Renal pelvis (tissue), 4 donors: ENCODE results near the gene JPT2. TPM values are rescaled to one million over a fixed set of nuclear protein-coding genes. Genes with fewer than 3 reads are reported as not detected.
A peak's percentile ranks its signal among the peaks of the same experiment; 100 is the strongest.
"Not testable (repeated sequence)": the region's sequence is repeated elsewhere in the genome, so short reads cannot be mapped to it uniquely, and the experiment has no call there.

Experiments used
- DNase-seq: peaks from one replicate; pipeline ENCODE4 v3.0.0-alpha.2; 2013
- polyA plus RNA-seq, 3 donors: library from polyadenylated mRNA; unstranded; fragments of 120-200 nt; gene quantifications; one replicate each; pipeline ENCODE4 v1.2.1, GENCODE V29; 2013; ENCODE audit not compliant: insufficient read length in 3 of 3

Gene JPT2
- polyA plus RNA-seq, 3 donors = 75.4 to 83.3 (median 78.9) TPM

DNA sequence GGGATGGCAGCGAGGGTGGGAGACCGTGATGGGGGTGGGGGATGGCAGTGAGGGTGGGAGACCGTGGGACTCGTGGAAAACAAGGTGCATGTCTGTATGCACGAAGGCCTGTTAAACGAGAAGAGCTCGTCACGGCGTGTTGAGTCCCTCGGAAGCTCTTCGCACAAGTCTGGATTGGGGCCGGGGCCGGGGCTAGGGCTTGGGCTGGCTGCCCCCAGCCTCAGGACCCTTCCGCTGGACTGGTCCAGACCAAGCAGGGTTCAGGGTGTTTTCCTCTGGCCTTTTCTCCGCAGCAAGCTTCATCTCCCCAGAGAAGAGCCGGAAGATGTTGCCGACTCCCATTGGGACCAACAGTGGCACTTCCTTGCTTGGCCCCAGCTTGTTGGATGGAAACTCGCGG, 7.7 kb upstream of the JPT2 start:
- no peak for DNase-seq

DNA sequence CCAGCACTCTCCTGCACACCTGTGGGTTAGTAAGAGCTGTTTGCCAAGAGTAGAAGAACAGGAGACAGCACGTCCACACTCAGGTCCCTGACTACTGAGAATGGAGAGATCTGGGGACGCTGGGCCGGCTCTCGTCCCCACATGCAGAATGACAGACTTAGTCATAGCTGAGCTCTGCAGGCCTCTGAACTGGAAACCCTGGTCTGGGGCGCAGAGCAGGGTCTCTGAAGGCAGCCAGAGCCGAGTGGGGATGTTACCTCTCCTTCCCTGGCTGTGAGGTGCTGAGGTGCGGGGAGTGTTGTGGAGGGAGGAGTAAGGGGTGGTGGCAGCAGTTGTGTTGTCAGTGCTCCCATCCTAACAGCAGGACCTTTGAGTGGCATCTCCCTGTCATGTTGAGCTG, 7.2 kb upstream of the JPT2 start:
- no peak for DNase-seq

DNA sequence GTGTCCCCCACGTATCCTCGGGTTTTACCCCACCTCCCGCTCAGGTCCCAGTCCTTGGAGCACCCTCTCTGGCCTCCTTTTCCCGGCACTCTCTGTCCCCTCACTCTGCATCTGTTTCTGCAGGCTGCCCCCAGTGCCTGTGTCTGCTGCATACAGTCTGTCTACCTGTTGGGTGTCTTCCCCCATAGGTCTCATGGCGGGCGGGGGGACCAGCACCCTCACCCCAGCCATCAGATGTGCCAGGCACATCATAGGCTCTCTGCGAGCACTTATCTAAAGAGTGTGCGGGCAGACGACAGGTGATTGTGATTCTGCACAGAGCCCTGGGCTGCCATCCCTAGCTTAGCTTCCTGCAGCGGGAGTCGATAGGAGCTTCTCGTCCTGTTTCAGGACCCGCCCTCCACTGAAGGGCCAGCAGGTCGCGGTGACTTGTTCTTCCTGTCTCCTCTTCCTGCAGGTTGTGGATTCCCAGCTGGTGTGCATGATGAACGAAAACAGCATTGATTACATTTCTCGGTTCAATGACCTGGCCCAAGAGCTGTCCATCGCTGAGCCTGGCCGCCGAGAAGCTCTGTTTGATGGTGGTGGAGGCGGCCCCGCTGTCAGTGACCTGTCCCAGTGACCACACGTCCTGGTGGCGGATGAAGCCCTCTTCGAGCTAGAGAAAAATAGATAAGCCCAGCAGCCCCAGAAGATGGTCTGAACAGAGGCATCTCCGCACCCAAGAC, 4.5 kb upstream of the JPT2 start:
- DNase-seq = no peak

DNA sequence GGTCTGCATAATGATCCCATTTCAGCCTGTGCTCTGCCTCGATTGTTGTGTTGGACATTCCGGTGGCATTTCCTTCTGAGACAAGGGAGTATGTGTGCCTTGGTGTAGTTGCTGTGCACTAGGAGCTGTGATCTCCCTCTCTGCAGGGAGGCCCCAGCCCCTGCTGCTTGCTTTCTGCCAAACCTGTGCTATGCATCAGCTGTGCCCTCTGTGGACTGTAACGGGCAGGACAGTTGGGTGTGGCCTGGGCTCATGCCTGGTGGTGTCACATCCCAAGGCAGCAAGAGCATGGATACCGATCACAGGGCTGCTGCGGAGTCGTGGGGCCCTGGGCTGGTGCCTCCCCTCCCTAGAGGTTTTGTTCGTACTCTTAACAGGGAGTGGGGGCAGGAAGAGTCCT, 3.8 kb upstream of the JPT2 start:
- no peak for DNase-seq

DNA sequence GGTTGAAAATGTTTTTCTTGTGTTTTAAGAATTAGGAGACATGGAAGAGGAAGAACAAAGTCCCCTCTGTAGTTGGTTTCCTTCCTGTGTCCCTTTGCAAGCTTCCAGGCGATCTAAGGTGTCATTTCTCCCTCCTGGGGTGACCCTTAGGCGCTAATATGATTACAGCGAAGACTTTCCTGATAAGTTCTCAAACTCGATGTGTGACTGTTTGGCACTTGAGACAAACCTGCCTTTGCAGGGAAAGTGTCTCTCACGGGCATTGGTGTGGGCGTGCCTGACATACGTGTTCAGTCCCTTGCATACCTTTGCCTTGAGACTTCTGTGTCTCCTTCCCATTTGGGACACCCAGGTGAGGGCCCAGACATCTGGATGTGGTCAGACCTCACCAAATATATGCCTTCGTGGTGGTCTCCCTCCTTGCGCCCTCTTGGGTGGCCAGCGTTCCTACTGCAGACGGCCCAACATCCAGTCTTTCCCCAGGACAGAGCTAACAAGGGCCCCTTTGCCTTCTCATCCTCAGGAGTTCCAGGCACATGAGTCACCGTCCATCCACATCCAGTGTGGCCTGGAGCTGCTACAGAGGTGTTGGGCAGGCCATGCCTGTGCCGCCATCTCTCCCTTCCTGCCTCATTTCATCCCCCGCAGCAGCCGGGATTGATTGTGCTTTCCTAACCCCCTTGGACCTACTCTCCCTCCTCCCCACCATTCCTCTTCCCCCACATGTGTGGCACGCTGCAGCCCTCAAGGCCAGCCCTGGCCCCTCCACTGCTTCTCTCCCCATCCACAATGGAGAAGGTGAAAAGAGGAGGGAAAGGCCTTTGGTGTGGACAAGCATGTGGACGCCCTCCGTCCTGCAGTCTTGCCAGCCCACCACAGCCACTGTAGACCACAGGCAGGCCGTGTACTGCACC, 3.1 kb upstream of the JPT2 start:
- no peak for DNase-seq

DNA sequence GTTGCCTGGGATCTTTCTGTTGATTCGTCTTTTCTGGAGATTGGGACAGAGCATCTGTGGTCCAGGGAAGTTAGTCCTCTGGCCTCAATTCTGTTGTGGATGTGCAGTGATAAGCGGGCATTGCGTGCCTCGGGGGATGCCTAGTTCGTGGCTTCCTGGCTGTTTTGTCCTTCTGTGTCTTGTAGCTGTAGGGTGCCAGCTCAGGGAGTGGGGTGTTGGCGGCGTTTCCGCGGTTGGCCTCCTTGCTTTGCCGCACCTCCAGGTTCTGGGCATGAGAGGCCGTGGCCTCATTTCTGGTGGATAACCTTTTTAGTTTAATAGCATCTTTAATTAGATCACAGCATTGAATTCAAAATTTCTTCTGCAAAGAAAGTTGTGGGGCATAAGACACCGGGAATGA, 1.4 kb upstream of the JPT2 start:
- DNase-seq = no peak

DNA sequence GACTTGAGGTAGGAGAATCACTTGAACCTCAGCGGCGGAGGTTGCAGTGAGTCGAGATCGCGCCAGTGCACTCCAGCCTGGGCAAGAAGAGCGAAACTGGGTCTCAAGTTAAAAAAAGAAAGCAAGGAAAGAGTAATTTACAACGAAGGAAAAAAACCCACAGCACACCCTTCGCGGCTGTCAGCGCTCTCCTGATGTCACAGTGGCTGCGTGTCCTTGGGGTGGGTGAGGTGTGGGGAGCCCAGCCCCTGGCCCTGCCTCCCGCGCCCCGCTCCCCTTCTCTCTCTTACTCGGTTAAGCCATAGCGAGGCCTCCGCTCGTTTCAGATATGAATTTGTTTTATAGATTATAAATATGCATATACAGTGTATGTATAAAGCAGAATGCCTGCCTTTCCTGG, 740 bp upstream of the JPT2 start:
- no peak for DNase-seq

DNA sequence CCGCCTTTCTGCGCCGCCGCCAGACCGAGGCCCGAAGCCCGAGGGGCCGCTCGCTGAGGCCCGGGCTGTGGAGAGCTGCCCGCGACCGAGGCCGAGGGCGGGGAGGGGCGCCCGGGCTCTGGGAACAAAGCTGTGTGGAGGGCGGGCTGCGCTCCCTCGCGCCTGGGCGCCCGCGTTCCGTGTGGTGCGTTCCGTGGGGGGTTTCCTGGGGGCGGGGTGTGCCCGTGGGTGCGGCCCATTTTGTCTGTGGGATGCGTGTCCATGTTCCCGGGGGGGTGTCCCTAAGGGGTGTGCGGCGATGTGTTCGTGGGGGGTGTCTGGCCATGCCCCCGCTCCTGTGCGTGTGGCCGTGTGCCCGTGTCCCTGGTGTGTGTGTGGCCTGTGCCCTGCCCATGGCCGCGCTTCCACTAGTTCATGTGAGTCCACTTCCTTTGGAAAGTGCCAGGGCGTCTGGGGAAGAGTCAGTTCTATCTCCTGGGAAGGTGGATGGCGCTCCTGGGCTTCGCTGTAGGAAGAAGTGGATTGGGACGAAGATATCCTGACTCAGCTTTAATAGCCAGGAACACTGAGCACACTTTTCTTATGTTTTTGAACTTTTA, 520 bp downstream of the JPT2 start:
- peak; percentile 14 for DNase-seq

DNA sequence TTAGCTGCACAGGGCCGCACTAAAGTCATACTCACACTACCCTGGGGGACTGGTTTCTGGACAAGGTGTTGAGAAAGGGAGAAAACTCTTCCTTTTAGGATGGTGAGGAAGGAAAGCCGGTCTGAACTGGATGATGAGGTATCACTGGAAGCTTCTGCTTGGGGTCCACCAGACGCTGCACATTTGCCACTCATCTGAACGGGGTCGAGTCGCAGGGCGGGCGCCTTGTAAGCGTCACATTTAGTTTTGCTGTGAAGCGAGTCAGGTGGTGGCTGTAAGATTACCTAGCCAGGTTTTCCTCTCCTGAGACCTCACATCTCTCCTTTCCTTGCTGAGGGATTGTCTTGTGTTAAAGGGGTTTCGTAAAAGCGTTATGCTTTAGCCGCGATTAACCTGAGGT, 2.3 kb downstream of the JPT2 start:
- no peak for DNase-seq

DNA sequence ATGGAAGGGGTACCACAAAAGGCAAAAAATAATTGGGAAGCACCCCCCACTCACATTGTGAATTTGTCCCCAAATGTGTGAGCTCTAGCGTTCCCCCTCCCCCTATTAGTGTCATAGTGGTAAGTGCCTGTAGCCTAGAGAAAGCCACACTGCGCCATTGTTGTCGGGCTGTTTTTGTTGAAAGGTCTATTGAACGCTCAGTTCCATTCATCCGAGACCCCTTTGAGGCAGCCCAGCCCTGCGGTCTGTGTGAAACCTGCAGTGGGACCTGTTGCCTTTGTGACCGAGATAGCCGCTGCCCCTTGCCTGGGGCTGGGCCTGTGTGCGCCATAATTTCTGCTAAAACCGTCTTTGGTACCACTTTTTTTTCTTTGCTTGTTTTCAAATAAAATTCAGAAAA, 3.0 kb downstream of the JPT2 start:
- no peak for DNase-seq

DNA sequence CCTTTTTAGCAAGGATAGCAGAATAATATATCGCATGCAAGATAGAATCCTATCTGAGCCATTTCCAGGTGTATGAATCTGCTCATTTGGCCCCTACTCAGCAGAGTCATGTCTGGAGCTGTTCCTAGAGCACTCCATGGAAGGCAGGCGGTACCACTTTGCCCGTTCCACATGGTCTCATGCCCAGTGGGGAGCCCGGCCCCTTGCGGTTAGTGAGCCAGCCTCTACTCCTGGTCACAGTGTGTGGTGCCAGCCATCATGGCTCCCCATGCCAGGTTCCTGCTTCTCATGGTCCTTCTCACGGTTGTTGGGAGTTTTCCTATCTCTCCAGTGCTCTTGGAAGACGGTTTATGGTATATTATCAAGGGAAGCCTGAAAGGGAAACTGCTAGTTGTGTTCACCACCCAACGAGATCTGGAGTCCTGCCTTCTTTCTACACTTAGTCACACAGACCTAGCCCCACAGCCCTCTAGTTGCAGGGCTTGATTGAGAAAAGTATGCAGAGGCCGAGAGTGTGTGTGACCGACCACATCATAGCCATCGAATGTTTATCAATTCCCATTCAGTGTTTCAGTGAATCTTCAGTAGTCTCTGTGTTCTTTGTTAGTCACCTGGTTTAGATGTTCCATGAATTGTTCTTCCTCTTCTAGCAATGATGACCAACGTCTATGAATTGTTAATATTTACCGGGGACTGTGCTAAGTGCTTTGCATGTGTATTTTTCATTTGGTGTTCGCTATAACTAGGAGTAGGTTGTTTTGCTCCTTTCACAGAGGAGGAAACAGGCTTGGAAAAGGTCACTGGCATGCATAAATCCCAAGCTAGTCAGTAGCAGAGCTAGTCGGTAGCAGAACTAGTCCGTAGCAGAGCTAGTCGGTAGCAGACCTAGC, 9.6 kb downstream of the JPT2 start:
- DNase-seq = no peak

DNA sequence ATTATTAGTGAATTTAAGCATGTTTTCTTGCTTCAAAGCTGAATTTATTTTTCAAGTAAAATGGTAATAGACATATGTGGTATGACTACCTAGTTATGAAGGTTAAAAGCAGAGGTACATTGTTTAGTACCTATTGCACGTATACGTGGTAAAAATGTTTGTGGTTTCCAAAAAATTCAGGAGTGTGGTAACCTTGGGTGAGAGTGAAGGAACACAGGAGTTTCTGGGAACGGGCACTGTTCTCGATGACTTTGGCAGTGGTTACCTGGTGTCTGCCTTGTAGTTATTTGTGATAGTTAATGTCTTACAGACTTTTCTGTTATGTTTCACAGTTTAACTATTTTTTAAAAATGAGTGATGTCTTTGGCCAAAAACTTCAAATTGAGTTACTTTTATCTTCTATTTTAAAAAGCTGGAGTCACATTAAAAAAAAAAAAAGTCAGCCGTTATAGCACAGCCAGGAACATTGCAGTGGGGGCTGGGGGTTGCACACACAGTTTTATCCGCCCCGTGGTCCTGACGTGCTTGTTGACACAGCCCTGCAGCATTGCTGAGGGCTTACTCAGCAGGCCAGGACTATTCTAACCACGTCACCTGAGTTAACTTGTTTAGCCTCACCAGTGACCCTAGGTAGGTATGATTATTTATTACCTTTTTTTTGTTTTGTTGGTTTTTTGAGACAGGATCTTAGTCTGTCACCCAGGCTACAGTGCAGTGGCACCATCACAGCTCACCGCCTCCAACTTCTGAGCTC, 10.9 kb downstream of the JPT2 start:
- DNase-seq = no peak

DNA sequence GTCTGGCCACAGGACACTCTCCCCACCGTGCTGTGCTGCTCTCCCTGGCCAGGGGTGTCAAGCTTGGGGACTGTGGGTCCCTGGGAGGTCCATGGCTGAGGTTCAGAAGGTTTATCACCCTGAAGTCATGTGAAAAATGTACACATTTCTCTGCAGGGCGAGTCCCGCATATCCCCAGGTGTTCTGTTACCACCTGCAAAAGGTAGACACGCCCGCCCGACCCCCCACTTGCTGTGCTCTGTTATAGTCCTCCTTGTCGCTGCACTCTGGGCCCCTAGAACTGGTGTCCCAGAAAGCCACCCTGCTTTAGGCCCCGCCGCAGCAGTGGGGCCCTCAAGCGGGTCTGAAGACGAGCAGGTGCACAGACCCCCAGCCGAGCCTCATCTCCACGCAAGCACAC, 11.8 kb downstream of the JPT2 start:
- DNase-seq = no peak

DNA sequence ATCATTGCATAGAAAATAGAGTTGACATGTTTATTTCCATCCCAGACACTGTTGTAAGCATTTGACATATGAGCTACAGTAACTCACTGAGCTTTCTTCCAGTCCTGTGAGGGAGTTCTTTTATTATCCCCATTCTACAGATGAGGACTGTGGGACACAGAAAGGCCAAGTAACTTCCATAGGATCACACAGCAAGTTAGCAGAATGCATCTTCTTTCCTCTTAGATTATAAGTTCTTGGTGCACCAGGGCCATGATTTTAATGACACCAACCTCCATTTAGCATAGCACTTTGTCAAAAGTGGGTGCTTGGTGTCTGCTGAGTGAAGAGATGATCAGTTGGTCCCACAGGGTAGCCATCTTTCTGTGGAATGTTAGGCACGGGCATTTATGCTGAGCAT, 12.7 kb downstream of the JPT2 start:
- no peak for DNase-seq

DNA sequence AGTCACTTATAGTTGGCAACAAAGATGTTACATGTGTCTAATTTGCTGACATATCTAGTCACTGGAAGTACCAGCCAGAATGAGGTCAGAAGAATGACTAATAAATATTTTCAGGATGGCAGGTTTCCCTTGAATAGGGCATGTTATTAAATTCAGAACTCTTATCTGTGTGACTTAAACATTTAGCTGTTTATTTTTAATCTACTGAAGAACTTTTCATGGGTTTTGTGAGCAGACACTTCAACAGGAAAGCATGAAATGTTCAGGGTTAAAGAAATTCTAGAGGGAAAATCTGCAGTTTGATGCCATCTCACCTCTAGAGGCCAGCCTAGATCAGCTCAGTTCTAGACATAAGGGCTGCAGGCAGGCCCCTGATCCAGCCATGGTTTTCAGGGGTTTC, 13.2 kb downstream of the JPT2 start:
- no peak for DNase-seq

DNA sequence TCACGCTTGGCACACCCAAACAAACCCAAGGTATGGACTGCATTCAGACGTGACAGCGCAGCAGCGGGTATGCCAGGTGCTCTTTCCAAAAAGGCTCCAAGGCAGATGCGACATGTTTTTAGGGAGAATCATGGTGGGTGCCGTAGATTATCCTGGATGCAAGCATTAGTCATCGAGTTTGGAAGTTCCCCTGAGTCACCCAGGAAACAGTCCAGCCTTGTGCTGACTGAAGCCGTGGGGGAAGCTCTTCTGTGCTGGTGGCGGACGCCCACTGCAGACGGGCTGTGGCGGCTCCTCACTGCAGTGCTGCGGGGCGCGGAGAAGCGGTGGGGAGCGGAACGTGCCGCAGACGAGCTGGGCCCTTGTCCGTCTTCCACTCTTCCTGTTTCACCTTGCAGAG, 13.9 kb downstream of the JPT2 start:
- no peak for DNase-seq

DNA sequence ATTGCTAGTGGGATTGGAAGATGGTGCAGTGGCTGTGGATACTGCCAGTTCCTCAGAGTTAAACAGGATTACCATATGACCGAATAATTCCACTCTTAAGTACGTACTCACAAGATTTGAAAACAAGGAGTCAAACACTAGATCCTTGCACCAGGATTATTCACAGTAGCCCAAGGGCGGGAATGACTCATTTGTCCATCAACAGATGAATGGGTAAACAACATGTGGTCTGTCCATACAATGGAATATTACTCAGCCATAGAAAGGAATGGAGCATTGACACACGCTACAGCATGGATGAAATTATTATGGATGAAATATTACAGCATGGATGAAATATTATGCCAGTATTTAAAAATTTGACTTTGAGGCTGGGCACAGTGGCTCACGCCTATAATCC, 18.8 kb downstream of the JPT2 start:
- no peak for DNase-seq

DNA sequence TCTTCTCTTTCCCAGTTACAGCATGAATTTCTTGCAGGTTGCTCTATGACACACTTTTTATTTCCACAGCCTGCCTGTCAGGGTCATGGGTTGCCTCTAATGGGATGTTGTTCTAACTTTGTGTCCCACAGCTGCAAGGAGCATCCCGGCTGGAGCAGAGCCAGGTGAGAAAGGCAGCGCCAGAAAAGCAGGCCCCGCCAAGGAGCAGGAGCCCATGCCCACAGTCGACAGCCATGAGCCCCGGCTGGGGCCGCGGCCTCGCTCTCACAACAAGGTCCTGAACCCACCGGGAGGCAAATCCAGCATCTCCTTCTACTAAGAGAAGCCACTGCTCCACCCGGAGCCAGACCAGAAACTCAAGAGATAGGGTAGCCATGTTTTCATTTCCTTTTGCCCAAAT, 20.6 kb downstream of the JPT2 start:
- DNase-seq = no peak

DNA sequence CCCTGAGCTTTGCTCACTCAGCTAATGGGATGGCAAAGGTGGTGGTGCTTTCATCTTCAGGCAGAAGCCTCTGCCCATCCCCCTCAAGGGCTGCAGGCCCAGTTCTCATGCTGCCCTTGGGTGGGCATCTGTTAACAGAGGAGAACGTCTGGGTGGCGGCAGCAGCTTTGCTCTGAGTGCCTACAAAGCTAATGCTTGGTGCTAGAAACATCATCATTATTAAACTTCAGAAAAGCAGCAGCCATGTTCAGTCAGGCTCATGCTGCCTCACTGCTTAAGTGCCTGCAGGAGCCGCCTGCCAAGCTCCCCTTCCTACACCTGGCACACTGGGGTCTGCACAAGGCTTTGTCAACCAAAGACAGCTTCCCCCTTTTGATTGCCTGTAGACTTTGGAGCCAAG, 22.2 kb downstream of the JPT2 start:
- no peak for DNase-seq

DNA sequence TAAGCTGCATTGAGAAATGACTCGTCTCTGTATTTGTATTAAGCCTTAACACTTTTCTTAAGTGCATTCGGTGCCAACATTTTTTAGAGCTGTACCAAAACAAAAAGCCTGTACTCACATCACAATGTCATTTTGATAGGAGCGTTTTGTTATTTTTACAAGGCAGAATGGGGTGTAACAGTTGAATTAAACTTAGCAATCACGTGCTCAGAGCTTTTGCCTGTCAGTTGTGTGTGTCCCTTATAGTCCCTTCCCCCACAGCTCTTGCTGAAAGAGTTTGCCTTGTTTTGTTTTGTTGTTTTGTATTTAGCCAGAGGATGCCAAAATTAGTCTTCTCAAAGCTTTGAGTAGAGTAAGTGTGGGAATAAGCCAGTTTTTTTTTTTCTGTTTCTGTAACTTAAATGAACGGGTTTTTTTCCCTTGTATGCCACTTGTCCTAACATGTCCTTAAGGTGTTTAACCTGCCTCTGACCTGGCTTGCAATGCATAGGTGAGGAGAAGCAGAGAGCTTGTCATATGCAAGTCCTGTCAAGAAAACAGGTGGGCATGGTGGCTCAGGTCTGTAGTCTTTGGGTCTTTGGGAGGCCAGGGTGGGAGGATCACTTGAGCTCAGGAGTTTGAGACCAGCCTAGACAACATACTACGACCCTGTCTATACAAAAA, 23.3 kb downstream of the JPT2 start:
- no peak for DNase-seq

DNA sequence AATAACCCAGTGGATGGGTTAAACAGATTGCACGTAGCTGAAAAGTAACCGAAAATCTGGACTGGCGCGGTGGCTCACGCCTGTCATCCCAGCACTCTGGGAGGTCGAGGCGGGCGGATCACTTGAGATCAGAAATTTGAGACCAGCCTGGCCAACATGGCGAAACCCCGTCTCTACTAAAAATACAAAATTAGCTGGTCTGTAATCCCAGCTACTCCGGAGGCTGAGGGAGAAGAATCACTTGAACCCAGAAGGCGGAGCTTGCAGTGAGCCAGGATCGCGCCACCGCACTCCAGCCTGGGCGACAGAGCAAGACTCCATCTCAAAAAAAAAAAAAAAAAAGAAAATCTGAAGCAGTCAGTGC, 27.2 kb downstream of the JPT2 start:
- DNase-seq = not testable (repeated sequence)
